Endothelial cell (in vitro differentiated cells): ENCODE results near the gene RPS6KA6. TPM values are rescaled to one million over a fixed set of nuclear protein-coding genes. Genes with fewer than 3 reads are reported as not detected.

ENCODE experiments used
- DNase-seq: peaks from one replicate; pipeline ENCODE4 v3.0.0; 2021; ENCODE audit warnings: low spot score
- H3K27ac Mint-ChIP-seq: one replicate; pipeline ENCODE4 v1.8.0; 2021; ENCODE audit warnings: mixed read lengths, inconsistent platforms; ENCODE audit not compliant: unreplicated experiment
- H3K27me3 Mint-ChIP-seq: one replicate; pipeline ENCODE4 v1.8.0; 2021; ENCODE audit warnings: mild to moderate bottlenecking, moderate library complexity, mixed read lengths, inconsistent platforms; ENCODE audit not compliant: unreplicated experiment
- H3K36me3 Mint-ChIP-seq: one replicate; pipeline ENCODE4 v1.8.0; 2021; ENCODE audit warnings: mild to moderate bottlenecking, low read depth, mixed read lengths, inconsistent platforms; ENCODE audit not compliant: unreplicated experiment
- H3K4me1 Mint-ChIP-seq: one replicate; pipeline ENCODE4 v1.8.0; 2021; ENCODE audit warnings: mild to moderate bottlenecking, mixed read lengths, inconsistent platforms; ENCODE audit not compliant: unreplicated experiment
- H3K4me3 Mint-ChIP-seq: one replicate; pipeline ENCODE4 v1.8.0; 2021; ENCODE audit warnings: mild to moderate bottlenecking, mixed read lengths, inconsistent platforms; ENCODE audit not compliant: unreplicated experiment
- H3K9me3 Mint-ChIP-seq: one replicate; pipeline ENCODE4 v1.8.0; 2021; ENCODE audit warnings: mixed read lengths, inconsistent platforms; ENCODE audit not compliant: unreplicated experiment
- CTCF ChIP-seq: fragments of 200-600 bp; sonication (generic); IDR thresholded peaks from one replicate; pipeline ENCODE4 v1.5.0; 2021; ENCODE audit warnings: antibody characterized with exemption; ENCODE audit not compliant: unreplicated experiment
- total RNA-seq: library from RNA; stranded (reverse); fragmentation: NEBNext Ultra II Directional; extraction: Animal tissue kit (Norgen Biotek cat#: 25700); gene quantifications from one replicate; pipeline ENCODE4 v1.2.1, GENCODE V29; 2021; ENCODE audit not compliant: unreplicated experiment

The RPS6KA6 gene
- total RNA-seq, 1 donor from 2014 or later: 7.4 TPM

GRCh38 chrX:84160736-84161135 lies 27.3 kb downstream of the RPS6KA6 start:
- H3K27me3 Mint-ChIP-seq: no peaks in the 10 kb centered on the region
- no peak overlapping the region for H3K4me3 Mint-ChIP-seq
- H3K9me3 Mint-ChIP-seq: no peaks in the 10 kb centered on the region
- H3K27ac Mint-ChIP-seq: no peak overlapping the region
- no peak for TF ChIP-seq CTCF
- H3K36me3 Mint-ChIP-seq: no peaks in the 10 kb centered on the region
- H3K4me1 Mint-ChIP-seq: no peaks in the 10 kb centered on the region
- DNase-seq: no peak

- H3K27ac Mint-ChIP-seq: no peak overlapping the region
- no peaks in the 10 kb centered on the region for H3K9me3 Mint-ChIP-seq
- H3K27me3 Mint-ChIP-seq: no peaks in the 10 kb centered on the region
- H3K36me3 Mint-ChIP-seq: no peaks in the 10 kb centered on the region
- no peaks in the 10 kb centered on the region for H3K4me1 Mint-ChIP-seq
- no peak for DNase-seq
- TF ChIP-seq CTCF: no peak
- H3K4me3 Mint-ChIP-seq: no peak overlapping the region
Observed at GRCh38 chrX:84156821-84157220, 31.2 kb downstream of the RPS6KA6 start.

- DNase-seq: no peak
- Mint-ChIP-seq H3K4me3 (no peak overlapping the region), H3K4me1 (no peaks in the 10 kb centered on the region), H3K27me3 (no peaks in the 10 kb centered on the region), H3K36me3 (no peaks in the 10 kb centered on the region), H3K27ac (no peak overlapping the region), H3K9me3 (no peaks in the 10 kb centered on the region)
- TF ChIP-seq CTCF: no peak
Observed at GRCh38 chrX:84155938-84156337, 32.1 kb downstream of the RPS6KA6 start.

GRCh38 chrX:84153538-84153937 lies 34.5 kb downstream of the RPS6KA6 start:
- TF ChIP-seq CTCF: no peak
- Mint-ChIP-seq H3K9me3 (no peaks in the 10 kb centered on the region), H3K36me3 (no peaks in the 10 kb centered on the region), H3K27me3 (no peaks in the 10 kb centered on the region), H3K27ac (no peak overlapping the region), H3K4me3 (no peak overlapping the region), H3K4me1 (peaks cover 2% of the 10 kb centered on the region)
- DNase-seq: no peak

- Mint-ChIP-seq H3K4me1 (peaks cover 7% of the 10 kb centered on the region), H3K27me3 (no peaks in the 10 kb centered on the region), H3K9me3 (no peaks in the 10 kb centered on the region), H3K27ac (no peak overlapping the region), H3K36me3 (no peaks in the 10 kb centered on the region), H3K4me3 (no peak overlapping the region)
- no peak for DNase-seq
- TF ChIP-seq CTCF: no peak
Observed at GRCh38 chrX:84144991-84145390, 43.0 kb downstream of the RPS6KA6 start.
